Measurements from ENCODE around the gene UBE2H. TPM values are rescaled to one million over a fixed set of nuclear protein-coding genes. Genes with fewer than 3 reads are reported as not detected.

The UBE2H gene
- total RNA-seq, 1 donor from 2014 or later = 114 TPM

GRCh38 chr7:129903935-129904334 lies 48.8 kb downstream of the UBE2H start:
- Mint-ChIP-seq H3K27ac (no peak overlapping the region), H3K9me3 (peaks cover 2% of the 10 kb centered on the region), H3K27me3 (ENCODE audit: insufficient read depth, low read depth) (peaks cover 5% of the 10 kb centered on the region), H3K4me3 (no peak overlapping the region), H3K4me1 (peaks cover 17% of the 10 kb centered on the region), H3K36me3 (peaks cover 33% of the 10 kb centered on the region)
- H3K9me3 ChIP-seq (ENCODE audit: low read depth) = no peaks in the 10 kb centered on the region
- H3K27me3 ChIP-seq = no peaks in the 10 kb centered on the region
- H4K20me1 ChIP-seq (ENCODE audit: low read depth) = peaks cover 89% of the 10 kb centered on the region
- no peaks in the 10 kb centered on the region for H3K36me3 ChIP-seq
- no peak overlapping the region for H3K9ac ChIP-seq
- no peak for TF ChIP-seq EZH2phosphoT487 (IDR thresholded peaks at IDR 0.05)
- TF ChIP-seq EZH2 (IDR thresholded peaks at IDR 0.05) = no peak
- TF ChIP-seq CTCF (IDR thresholded peaks at IDR 0.05) = no peak
- no peak overlapping the region for H3K4me2 ChIP-seq
- peaks cover 98% of the 10 kb centered on the region for H3K79me2 ChIP-seq (ENCODE audit: low read depth)
- H3K27ac ChIP-seq = no peak overlapping the region
- no peak overlapping the region for H3K4me3 ChIP-seq
- no peak for DNase-seq (ENCODE audit: low spot score)
- peaks cover 9% of the 10 kb centered on the region for H3F3A ChIP-seq (ENCODE audit: low read depth)
- peaks cover 18% of the 10 kb centered on the region for H3K4me1 ChIP-seq
- no peak overlapping the region for H2AFZ ChIP-seq (replicated peaks)

- Histone ChIP-seq H3K4me1 (peaks cover 9% of the 10 kb centered on the region), H3K79me2 (ENCODE audit: low read depth) (peaks cover 98% of the 10 kb centered on the region), H2AFZ (replicated peaks) (no peak overlapping the region), H3K9ac (no peak overlapping the region), H3K36me3 (no peaks in the 10 kb centered on the region), H3K9me3 (ENCODE audit: low read depth) (no peaks in the 10 kb centered on the region), H3K27ac (no peak overlapping the region), H3K27me3 (no peaks in the 10 kb centered on the region), H3F3A (ENCODE audit: low read depth) (peaks cover 2% of the 10 kb centered on the region), H3K4me2 (no peak overlapping the region), H4K20me1 (ENCODE audit: low read depth) (peaks cover 89% of the 10 kb centered on the region), H3K4me3 (no peak overlapping the region)
- Mint-ChIP-seq H3K27me3 (ENCODE audit: insufficient read depth, low read depth) (peaks cover 5% of the 10 kb centered on the region), H3K27ac (no peak overlapping the region), H3K4me1 (peaks cover 8% of the 10 kb centered on the region), H3K4me3 (no peak overlapping the region), H3K36me3 (peaks cover 30% of the 10 kb centered on the region), H3K9me3 (peaks cover 2% of the 10 kb centered on the region)
- TF ChIP-seq EZH2 (IDR thresholded peaks at IDR 0.05) (no peak), CTCF (IDR thresholded peaks at IDR 0.05) (no peak), EZH2phosphoT487 (IDR thresholded peaks at IDR 0.05) (no peak)
- DNase-seq (ENCODE audit: low spot score) = no peak
Measured at GRCh38 chr7:129902788-129903422, 49.9 kb downstream of the UBE2H start.

GRCh38 chr7:129898502-129899160 lies 54.1 kb downstream of the UBE2H start:
- no peak overlapping the region for H3K4me2 ChIP-seq
- Mint-ChIP-seq H3K4me1 (peaks cover 5% of the 10 kb centered on the region), H3K36me3 (peaks cover 10% of the 10 kb centered on the region), H3K9me3 (no peaks in the 10 kb centered on the region), H3K27me3 (ENCODE audit: insufficient read depth, low read depth) (peaks cover 7% of the 10 kb centered on the region), H3K4me3 (no peak overlapping the region), H3K27ac (no peak overlapping the region)
- H3K27me3 ChIP-seq = no peaks in the 10 kb centered on the region
- no peaks in the 10 kb centered on the region for H3F3A ChIP-seq (ENCODE audit: low read depth)
- TF ChIP-seq CTCF (IDR thresholded peaks at IDR 0.05) (no peak), EZH2 (IDR thresholded peaks at IDR 0.05) (no peak), EZH2phosphoT487 (IDR thresholded peaks at IDR 0.05) (no peak)
- no peaks in the 10 kb centered on the region for H3K36me3 ChIP-seq
- H3K4me1 ChIP-seq = no peaks in the 10 kb centered on the region
- H4K20me1 ChIP-seq (ENCODE audit: low read depth) = peaks cover 93% of the 10 kb centered on the region
- H3K9me3 ChIP-seq (ENCODE audit: low read depth) = no peaks in the 10 kb centered on the region
- H3K79me2 ChIP-seq (ENCODE audit: low read depth) = peaks cover 96% of the 10 kb centered on the region
- no peak overlapping the region for H3K4me3 ChIP-seq
- H2AFZ ChIP-seq (replicated peaks) = no peak overlapping the region
- H3K9ac ChIP-seq = no peak overlapping the region
- no peak for DNase-seq (ENCODE audit: low spot score)
- no peak overlapping the region for H3K27ac ChIP-seq

All from neural progenitor cell (in vitro differentiated cells).